GM18511 (cell line): ENCODE data around the gene FLOT2.
"Not testable (repeated sequence)": the region's sequence is repeated elsewhere in the genome, so short reads cannot be mapped to it uniquely, and the experiment has no call there.

Experiments
- ATAC-seq: cut with Tn5 transposase; IDR thresholded peaks from one replicate; pipeline ENCODE4 v1.9.1; 2021; ENCODE audit warnings: mild to moderate bottlenecking, moderate library complexity; ENCODE audit not compliant: unreplicated experiment

Gene FLOT2

GRCh38 chr17:28897769-28898526 lies 415 bp upstream of the FLOT2 start:
- ATAC-seq: no peak

- no peak for ATAC-seq
Observed at GRCh38 chr17:28896491-28896883, 1.0 kb downstream of the FLOT2 start.

- no peak for ATAC-seq
Observed at GRCh38 chr17:28895794-28896447, 1.6 kb downstream of the FLOT2 start.

- not testable (repeated sequence) for ATAC-seq
Observed at GRCh38 chr17:28893248-28894183, 4.0 kb downstream of the FLOT2 start.

- no peak for ATAC-seq
Observed at GRCh38 chr17:28892024-28892423, 5.5 kb downstream of the FLOT2 start.

GRCh38 chr17:28891201-28891600 lies 6.3 kb downstream of the FLOT2 start:
- no peak for ATAC-seq

- no peak for ATAC-seq
Observed at GRCh38 chr17:28889996-28890395, 7.5 kb downstream of the FLOT2 start.

GRCh38 chr17:28888832-28889231 lies 8.7 kb downstream of the FLOT2 start:
- ATAC-seq: no peak

GRCh38 chr17:28887871-28888471 lies 9.6 kb downstream of the FLOT2 start:
- ATAC-seq: no peak

- no peak for ATAC-seq
Observed at GRCh38 chr17:28885951-28886350, 11.6 kb downstream of the FLOT2 start.

GRCh38 chr17:28885363-28885762 lies 12.2 kb downstream of the FLOT2 start:
- no peak for ATAC-seq

- no peak for ATAC-seq
Observed at GRCh38 chr17:28883967-28884702, 13.4 kb downstream of the FLOT2 start.

GRCh38 chr17:28882154-28882895 lies 15.2 kb downstream of the FLOT2 start:
- no peak for ATAC-seq

GRCh38 chr17:28881533-28882056 lies 15.9 kb downstream of the FLOT2 start:
- no peak for ATAC-seq

GRCh38 chr17:28880572-28880945 lies 17.0 kb downstream of the FLOT2 start:
- no peak for ATAC-seq

GRCh38 chr17:28879886-28880571 lies 17.5 kb downstream of the FLOT2 start:
- ATAC-seq: no peak

GRCh38 chr17:28878981-28879380 lies 18.6 kb downstream of the FLOT2 start:
- ATAC-seq: no peak

GRCh38 chr17:28878158-28878910 lies 19.2 kb downstream of the FLOT2 start:
- ATAC-seq: no peak
